ENCODE measurements around the gene MARCHF6. TPM values are rescaled to one million over a fixed set of nuclear protein-coding genes. Genes with fewer than 3 reads are reported as not detected.

The MARCHF6 gene
- total and polyA plus RNA-seq, 2 experiments from 2014 or later, result 70.8 to 77.5 TPM

DNA sequence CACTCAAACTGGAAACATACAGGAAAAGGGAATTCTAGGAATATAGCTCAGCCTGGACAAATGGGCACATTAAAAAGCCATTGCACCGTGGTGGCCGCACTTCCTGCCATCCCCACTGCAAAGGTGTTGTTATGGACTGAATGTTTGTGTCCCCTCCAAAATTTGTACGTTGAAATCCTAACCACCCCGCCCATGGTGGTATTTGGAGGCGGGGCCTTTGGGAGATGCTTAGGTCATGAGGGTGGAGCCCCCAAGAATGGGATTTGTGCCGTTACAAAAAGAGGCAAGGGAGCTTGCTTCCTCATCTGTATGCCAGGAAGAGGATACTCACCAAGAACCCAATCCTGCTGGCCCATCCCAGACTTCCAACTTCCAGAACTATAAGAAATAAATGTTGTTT, 44.7 kb upstream of the MARCHF6 start (continued):
- TF ChIP-seq JUNB (IDR thresholded peaks at IDR 0.05; ENCODE audit: unreplicated experiment) (no peak), CREB1 (CRISPR knock-in tag; IDR thresholded peaks at IDR 0.05; ENCODE audit: low read depth) (no peak), POLR2AphosphoS5 (IDR thresholded peaks at IDR 0.05; ENCODE audit: low read depth) (no peak)
- TF ChIP-seq, protein P1, sequence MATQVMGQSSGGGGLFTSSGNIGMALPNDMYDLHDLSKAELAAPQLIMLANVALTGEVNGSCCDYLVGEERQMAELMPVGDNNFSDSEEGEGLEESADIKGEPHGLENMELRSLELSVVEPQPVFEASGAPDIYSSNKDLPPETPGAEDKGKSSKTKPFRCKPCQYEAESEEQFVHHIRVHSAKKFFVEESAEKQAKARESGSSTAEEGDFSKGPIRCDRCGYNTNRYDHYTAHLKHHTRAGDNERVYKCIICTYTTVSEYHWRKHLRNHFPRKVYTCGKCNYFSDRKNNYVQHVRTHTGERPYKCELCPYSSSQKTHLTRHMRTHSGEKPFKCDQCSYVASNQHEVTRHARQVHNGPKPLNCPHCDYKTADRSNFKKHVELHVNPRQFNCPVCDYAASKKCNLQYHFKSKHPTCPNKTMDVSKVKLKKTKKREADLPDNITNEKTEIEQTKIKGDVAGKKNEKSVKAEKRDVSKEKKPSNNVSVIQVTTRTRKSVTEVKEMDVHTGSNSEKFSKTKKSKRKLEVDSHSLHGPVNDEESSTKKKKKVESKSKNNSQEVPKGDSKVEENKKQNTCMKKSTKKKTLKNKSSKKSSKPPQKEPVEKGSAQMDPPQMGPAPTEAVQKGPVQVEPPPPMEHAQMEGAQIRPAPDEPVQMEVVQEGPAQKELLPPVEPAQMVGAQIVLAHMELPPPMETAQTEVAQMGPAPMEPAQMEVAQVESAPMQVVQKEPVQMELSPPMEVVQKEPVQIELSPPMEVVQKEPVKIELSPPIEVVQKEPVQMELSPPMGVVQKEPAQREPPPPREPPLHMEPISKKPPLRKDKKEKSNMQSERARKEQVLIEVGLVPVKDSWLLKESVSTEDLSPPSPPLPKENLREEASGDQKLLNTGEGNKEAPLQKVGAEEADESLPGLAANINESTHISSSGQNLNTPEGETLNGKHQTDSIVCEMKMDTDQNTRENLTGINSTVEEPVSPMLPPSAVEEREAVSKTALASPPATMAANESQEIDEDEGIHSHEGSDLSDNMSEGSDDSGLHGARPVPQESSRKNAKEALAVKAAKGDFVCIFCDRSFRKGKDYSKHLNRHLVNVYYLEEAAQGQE (IDR thresholded peaks at IDR 0.05; ENCODE audit: unreplicated experiment), result no peak

DNA sequence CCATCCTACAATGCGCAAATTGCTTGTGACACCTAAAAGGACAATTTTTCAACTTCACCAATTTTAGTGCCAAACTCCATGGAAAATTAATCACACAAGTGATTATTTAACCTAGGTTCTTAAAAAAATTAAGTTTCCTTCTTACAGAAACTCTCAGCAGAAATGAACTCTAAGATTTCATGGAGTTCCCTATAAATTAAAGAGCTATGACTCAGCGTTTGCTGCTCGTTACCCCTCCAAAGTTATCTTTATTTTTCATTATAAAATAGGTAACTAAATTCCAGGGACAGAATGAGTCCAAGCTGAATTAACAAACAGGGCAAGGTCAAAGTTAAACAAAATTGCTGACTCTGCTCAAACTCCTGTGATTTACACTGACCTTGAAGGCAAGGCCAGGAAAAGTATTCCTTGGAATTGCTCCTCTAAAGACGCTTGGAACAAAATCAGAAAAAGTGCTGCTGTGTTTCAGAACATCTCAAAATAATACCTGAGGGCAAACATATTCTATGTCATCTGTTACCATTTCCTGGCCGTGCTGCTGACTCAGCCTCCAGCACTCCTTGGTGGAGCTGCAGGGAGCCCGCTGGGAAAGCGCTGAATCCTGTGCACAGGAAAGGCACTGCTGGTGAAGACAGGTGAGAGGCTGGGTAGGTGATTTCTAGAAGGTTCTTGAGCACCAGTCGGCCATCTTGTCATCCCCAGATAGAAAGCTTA, 43.3 kb upstream of the MARCHF6 start:
- H3K9me3 Mint-ChIP-seq, result no peaks in the 10 kb centered on the region; the same call in 2 of the 3 replicates
- Histone ChIP-seq H3K27me3 (ENCODE audit: insufficient read depth) (peaks cover 8% of the 10 kb centered on the region), H3K4me1 (ENCODE audit: insufficient read depth) (peaks cover 18% of the 10 kb centered on the region), H3K4me2 (no peak overlapping the region), H3K27ac (ENCODE audit: low read depth) (no peak overlapping the region), H4K20me1 (replicated peaks; ENCODE audit: insufficient read depth) (no peaks in the 10 kb centered on the region), H3K9me2 (ENCODE audit: insufficient read depth) (no peaks in the 10 kb centered on the region), H2AFZ (peak overlapping the region; percentile 53; the same call in 1 of the 2 replicates), H3K79me2 (replicated peaks; ENCODE audit: insufficient read depth) (no peaks in the 10 kb centered on the region), H3K36me3 (ENCODE audit: insufficient read depth) (no peaks in the 10 kb centered on the region), H3K4me3 (no peak overlapping the region), H3F3A (replicated peaks; ENCODE audit: low read depth) (no peaks in the 10 kb centered on the region; the same call in 1 of the 2 replicates)
- ATAC-seq (no peak), DNase-seq (ENCODE audit: low spot score) (no peak)
- H3K36me3 Mint-ChIP-seq (ENCODE audit: low read depth), result peaks cover 4% of the 10 kb centered on the region; the same call in 2 of the 3 replicates
- H3K27ac Mint-ChIP-seq, result no peak overlapping the region; the same call in 1 of the 2 replicates
- H3K27me3 Mint-ChIP-seq (ENCODE audit: insufficient read depth, low read depth, poor library complexity), result peaks cover 18% of the 10 kb centered on the region
- H3K4me1 Mint-ChIP-seq, result peaks cover 26% of the 10 kb centered on the region
- H3K4me3 Mint-ChIP-seq, result no peak overlapping the region
- TF ChIP-seq CTCF (conservative IDR thresholded peaks at IDR 0.05; ENCODE audit: low read depth in 2 of 2) (no peak), NANOG (IDR thresholded peaks at IDR 0.05; ENCODE audit: borderline replicate concordance) (no peak), ZNF331 (CRISPR knock-in tag; IDR thresholded peaks at IDR 0.05; ENCODE audit: low read depth) (no peak), STAT1 (IDR thresholded peaks at IDR 0.05; ENCODE audit: unreplicated experiment) (no peak), EZH2 (IDR thresholded peaks at IDR 0.05; ENCODE audit: low read depth, unreplicated experiment) (no peak), ZNF114 (CRISPR knock-in tag; IDR thresholded peaks at IDR 0.05) (no peak)
- TF ChIP-seq, protein P2, sequence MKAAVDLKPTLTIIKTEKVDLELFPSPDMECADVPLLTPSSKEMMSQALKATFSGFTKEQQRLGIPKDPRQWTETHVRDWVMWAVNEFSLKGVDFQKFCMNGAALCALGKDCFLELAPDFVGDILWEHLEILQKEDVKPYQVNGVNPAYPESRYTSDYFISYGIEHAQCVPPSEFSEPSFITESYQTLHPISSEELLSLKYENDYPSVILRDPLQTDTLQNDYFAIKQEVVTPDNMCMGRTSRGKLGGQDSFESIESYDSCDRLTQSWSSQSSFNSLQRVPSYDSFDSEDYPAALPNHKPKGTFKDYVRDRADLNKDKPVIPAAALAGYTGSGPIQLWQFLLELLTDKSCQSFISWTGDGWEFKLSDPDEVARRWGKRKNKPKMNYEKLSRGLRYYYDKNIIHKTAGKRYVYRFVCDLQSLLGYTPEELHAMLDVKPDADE (IDR thresholded peaks at IDR 0.05), result no peak
- TF ChIP-seq, protein P3, sequence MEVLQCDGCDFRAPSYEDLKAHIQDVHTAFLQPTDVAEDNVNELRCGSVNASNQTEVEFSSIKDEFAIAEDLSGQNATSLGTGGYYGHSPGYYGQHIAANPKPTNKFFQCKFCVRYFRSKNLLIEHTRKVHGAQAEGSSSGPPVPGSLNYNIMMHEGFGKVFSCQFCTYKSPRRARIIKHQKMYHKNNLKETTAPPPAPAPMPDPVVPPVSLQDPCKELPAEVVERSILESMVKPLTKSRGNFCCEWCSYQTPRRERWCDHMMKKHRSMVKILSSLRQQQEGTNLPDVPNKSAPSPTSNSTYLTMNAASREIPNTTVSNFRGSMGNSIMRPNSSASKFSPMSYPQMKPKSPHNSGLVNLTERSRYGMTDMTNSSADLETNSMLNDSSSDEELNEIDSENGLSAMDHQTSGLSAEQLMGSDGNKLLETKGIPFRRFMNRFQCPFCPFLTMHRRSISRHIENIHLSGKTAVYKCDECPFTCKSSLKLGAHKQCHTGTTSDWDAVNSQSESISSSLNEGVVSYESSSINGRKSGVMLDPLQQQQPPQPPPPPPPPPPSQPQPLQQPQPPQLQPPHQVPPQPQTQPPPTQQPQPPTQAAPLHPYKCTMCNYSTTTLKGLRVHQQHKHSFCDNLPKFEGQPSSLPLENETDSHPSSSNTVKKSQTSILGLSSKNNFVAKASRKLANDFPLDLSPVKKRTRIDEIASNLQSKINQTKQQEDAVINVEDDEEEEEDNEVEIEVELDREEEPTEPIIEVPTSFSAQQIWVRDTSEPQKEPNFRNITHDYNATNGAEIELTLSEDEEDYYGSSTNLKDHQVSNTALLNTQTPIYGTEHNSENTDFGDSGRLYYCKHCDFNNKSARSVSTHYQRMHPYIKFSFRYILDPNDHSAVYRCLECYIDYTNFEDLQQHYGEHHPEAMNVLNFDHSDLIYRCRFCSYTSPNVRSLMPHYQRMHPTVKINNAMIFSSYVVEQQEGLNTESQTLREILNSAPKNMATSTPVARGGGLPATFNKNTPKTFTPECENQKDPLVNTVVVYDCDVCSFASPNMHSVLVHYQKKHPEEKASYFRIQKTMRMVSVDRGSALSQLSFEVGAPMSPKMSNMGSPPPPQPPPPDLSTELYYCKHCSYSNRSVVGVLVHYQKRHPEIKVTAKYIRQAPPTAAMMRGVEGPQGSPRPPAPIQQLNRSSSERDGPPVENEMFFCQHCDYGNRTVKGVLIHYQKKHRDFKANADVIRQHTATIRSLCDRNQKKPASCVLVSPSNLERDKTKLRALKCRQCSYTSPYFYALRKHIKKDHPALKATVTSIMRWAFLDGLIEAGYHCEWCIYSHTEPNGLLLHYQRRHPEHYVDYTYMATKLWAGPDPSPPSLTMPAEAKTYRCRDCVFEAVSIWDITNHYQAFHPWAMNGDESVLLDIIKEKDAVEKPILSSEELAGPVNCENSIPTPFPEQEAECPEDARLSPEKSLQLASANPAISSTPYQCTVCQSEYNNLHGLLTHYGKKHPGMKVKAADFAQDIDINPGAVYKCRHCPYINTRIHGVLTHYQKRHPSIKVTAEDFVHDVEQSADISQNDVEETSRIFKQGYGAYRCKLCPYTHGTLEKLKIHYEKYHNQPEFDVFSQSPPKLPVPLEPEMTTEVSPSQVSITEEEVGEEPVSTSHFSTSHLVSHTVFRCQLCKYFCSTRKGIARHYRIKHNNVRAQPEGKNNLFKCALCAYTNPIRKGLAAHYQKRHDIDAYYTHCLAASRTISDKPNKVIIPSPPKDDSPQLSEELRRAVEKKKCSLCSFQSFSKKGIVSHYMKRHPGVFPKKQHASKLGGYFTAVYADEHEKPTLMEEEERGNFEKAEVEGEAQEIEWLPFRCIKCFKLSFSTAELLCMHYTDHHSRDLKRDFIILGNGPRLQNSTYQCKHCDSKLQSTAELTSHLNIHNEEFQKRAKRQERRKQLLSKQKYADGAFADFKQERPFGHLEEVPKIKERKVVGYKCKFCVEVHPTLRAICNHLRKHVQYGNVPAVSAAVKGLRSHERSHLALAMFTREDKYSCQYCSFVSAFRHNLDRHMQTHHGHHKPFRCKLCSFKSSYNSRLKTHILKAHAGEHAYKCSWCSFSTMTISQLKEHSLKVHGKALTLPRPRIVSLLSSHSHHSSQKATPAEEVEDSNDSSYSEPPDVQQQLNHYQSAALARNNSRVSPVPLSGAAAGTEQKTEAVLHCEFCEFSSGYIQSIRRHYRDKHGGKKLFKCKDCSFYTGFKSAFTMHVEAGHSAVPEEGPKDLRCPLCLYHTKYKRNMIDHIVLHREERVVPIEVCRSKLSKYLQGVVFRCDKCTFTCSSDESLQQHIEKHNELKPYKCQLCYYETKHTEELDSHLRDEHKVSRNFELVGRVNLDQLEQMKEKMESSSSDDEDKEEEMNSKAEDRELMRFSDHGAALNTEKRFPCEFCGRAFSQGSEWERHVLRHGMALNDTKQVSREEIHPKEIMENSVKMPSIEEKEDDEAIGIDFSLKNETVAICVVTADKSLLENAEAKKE (CRISPR knock-in tag; IDR thresholded peaks at IDR 0.05), result no peak

Measured in GM23338 (cell line).